ENCODE measurements around the gene PTPRJ.

DNA sequence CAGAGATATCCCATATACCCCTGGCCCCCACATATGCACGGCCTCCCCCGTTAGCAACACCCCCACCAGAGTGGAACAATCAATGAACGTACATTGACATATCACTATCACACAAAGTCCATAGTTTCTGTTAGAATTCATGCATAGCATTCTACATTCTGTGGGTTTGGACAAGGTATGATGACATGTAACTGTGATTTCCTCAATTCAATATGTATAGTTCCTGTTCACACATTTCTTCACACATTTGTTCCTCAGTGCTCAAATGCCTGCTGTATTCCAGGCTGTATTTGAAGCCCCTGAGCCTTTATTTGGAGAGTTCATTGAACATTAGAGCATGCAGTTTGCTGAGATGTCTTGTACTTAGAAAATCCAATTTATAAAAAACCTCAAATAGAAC, 69.9 kb downstream of the PTPRJ start:
- TF ChIP-seq POLR2A (IDR thresholded peaks at IDR 0.05; ENCODE audit: low read length) (no peak), GATA1 (IDR thresholded peaks at IDR 0.05; ENCODE audit: low read depth, low read length) (no peak)

Measured in erythroblast (primary cell).